DOHH2 (cell line): ENCODE measurements around the gene UNC13B.

Experiments used
- EZH2phosphoT487 ChIP-seq: fragments of 200-600 bp; sonication (generic); IDR thresholded peaks from 2 replicates; pipeline ENCODE4 v1.6.1; 2017; ENCODE audit warnings: borderline replicate concordance, mild to moderate bottlenecking, antibody characterized with exemption, low read length, moderate library complexity, mixed read lengths
- TF ChIP-seq, protein P1 (sequence below): fragments of 200-600 bp; sonication (generic); IDR thresholded peaks from one replicate; pipeline ENCODE4 v1.5.1; 2014; ENCODE audit warnings: antibody characterized with exemption, mild to moderate bottlenecking, low read depth, low read length; ENCODE audit not compliant: poor library complexity, severe bottlenecking

DNA sequence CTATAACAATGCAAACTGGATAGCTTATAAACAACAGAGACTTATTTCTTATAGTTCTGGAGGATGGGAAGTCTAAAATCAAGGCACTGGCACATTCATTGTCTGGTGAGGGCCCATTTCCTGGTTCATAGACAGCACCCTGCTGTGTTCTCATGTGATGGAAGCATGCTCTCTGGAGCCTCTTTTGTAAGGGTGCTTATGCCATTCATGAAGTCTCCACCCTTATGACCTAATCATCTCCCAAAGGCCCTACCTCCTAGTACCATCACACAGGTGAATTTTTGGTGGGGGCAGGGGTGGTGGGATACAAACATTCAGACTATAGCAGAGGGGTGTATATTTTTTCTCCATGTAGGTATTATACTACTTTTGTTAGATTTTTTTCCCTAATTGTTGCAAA is 92.4 kb downstream of the UNC13B start:
- TF ChIP-seq, protein P1, sequence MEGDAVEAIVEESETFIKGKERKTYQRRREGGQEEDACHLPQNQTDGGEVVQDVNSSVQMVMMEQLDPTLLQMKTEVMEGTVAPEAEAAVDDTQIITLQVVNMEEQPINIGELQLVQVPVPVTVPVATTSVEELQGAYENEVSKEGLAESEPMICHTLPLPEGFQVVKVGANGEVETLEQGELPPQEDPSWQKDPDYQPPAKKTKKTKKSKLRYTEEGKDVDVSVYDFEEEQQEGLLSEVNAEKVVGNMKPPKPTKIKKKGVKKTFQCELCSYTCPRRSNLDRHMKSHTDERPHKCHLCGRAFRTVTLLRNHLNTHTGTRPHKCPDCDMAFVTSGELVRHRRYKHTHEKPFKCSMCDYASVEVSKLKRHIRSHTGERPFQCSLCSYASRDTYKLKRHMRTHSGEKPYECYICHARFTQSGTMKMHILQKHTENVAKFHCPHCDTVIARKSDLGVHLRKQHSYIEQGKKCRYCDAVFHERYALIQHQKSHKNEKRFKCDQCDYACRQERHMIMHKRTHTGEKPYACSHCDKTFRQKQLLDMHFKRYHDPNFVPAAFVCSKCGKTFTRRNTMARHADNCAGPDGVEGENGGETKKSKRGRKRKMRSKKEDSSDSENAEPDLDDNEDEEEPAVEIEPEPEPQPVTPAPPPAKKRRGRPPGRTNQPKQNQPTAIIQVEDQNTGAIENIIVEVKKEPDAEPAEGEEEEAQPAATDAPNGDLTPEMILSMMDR, result no peak
- TF ChIP-seq EZH2phosphoT487, result no peak
